RPMI7951 (cell line): ENCODE measurements around the gene NUBP1. TPM values are rescaled to one million over a fixed set of nuclear protein-coding genes. Genes with fewer than 3 reads are reported as not detected.
"Not testable (repeated sequence)": the region's sequence is repeated elsewhere in the genome, so short reads cannot be mapped to it uniquely, and the experiment has no call there.

Experiments used
- DNase-seq: peaks from one replicate; pipeline ENCODE4 v3.0.0-alpha.2; 2012; ENCODE audit warnings: low read depth
- total RNA-seq: library from RNA; depleted of rRNA; stranded (reverse); fragments of >200 nt; shearing (Covaris generic); gene quantifications from 2 replicates; pipeline ENCODE4 v1.2.3, GENCODE V29; 2014; rRNA removed

NUBP1 gene
- total RNA-seq: 31.8 and 35.1 TPM in 2 replicates

DNA sequence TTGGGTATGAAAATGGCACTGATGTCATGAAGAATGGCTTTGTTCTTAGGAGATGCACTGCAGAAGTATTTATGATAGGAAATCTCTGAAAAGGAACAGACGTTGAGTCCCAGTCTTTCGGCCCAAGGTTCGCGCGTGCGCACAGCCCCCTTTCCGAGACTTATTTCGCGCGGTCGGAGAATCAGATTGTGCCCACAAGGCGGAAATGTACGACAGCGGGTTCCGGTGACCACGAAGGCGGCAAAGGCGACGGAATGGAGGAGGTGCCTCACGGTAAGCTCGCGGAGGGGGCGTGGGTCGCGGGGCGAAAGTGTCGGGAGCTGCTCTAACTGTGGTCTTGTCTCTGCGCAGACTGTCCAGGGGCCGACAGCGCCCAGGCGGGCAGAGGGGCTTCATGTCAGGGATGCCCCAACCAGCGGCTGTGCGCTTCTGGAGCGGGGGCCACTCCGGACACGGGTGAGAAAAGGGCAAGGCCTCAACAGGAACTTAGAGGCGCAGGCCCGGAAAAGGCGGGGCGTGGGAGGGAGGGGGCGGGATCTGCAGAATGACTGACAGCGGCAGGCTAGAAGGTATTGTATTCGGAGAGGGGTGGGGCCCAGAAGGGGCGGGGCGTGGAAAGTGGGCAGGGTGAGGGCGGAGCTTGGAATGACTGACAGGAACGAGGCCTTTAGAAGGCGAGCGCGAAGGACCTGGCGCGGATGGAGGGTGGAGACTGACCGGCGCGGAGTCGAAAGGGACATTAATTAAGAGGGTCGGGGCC is at the start of gene NUBP1:
NUBP1 (plus strand) TSS at position 233 of the 760 bp plus-strand sequence; CDS start at position 255, 22 bp downstream.
- peak; percentile 95 for DNase-seq

GRCh38 chr16:10693889-10694288 is 49.8 kb upstream of the NUBP1 start:
- DNase-seq: no peak

DNA sequence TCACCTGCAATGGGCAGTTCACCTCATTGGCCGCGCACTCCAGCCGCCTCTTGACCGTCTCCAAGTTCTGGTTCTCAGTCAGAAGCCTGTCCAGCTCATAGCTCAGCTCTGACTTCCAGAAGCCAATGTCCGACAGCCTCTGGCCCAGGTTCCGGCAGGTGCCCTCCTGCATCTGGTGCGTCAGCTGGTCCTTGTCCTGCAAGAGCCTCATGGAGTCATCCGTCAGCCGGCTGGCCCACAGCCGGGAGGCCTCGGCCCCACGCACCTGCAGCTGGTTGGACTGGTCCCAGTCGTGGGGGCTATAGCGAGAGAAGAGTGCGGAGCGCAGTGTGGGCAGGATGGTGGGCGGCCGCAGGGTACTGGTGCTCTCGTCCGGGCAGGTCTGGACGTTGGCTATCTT is 49.3 kb upstream of the NUBP1 start:
- no peak for DNase-seq

DNA sequence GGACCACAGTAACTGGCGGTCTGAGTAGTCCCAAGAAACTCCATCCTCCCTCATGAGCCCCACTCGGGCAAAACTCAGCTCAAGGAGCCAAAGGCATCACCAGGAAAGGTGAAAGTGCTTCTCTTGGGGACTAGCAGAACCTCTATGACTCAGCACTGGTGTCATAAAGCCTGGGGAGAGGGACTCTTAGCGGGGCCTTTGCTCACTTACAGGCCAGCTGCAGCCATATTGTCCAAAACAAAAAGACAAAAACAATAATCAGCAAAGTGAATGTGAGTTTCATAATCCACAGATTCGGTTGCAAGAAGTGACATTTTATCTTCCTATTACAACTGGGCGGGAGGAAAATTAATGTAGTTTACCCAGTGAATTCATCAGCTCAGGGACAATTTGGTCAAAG is 48.8 kb upstream of the NUBP1 start, which contains the start of gene TEKT5:
TEKT5 (minus strand) TSS at position 101 of the 400 bp plus-strand sequence; CDS start at position 44, 57 bp downstream.
- peak; percentile 3 for DNase-seq

DNA sequence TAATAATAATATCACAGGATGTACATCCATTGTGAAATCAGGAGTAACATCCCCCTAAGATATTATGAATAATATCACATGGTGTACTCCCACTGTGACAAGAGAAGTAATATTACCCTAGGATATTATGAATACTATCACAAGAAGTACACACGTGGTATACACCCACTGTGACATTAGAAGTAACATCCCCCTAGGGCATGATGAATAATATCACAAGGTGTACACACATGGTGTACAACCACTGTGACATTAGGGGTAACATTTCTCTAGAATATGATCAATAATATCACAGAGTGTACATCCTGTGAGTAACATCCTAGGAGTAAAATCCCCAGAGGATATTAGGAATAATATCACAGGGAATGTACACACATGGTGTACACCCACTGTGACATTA is 43.9 kb upstream of the NUBP1 start:
- no peak for DNase-seq

DNA sequence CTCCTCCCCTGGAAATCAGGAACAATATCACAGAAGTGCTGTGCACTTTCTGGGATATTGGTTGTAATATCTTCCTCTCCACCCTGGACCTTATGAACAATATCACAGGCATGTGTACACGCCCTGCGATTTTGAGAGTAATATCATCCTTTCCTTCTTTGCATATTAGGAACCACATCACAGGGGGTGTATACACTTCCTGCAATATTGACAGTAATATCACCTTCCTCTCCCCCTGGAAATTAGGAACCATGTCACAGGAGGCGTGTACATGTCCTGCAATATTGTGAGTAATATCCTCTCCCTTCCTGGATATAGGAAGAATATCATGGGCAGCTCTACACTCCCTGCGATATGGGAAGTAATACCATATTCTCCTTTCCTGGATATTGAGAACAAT is 34.7 kb upstream of the NUBP1 start:
- no peak for DNase-seq

GRCh38 chr16:10728003-10728887 is 15.4 kb upstream of the NUBP1 start:
- DNase-seq: peak; percentile 50

- peak; percentile 79 for DNase-seq
These were observed 14.3 kb upstream of the NUBP1 start for GRCh38 chr16:10729104-10730048.

- no peak for DNase-seq
These were observed 11.9 kb upstream of the NUBP1 start for GRCh38 chr16:10731790-10732189.

DNA sequence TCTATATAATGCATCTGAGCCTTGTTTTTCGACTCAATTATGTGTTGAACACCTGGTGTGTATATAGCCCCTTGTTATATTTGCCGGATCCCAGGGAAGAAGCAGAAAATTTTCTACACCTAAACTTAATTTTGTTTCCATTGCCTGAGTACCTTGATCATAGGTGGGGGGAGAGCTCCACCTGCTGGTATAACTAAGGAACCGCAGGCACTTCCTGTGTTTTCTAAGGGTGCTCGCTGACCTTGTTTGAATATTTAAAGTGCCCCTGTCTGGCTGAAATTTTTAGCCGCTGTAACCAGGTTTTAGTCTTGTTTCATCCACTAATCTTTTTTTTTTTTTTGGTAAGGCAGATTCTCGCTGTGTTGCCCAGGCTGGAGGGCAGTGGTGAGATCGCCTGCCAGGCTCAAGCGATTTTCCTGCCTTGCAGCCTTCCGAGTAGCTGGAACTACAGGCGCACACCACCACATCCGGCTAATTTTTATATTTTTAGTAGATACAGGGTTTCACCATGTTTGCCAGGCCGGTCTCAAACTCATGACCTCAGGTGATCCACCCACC is 6.5 kb upstream of the NUBP1 start:
- DNase-seq: peak; percentile 64

DNA sequence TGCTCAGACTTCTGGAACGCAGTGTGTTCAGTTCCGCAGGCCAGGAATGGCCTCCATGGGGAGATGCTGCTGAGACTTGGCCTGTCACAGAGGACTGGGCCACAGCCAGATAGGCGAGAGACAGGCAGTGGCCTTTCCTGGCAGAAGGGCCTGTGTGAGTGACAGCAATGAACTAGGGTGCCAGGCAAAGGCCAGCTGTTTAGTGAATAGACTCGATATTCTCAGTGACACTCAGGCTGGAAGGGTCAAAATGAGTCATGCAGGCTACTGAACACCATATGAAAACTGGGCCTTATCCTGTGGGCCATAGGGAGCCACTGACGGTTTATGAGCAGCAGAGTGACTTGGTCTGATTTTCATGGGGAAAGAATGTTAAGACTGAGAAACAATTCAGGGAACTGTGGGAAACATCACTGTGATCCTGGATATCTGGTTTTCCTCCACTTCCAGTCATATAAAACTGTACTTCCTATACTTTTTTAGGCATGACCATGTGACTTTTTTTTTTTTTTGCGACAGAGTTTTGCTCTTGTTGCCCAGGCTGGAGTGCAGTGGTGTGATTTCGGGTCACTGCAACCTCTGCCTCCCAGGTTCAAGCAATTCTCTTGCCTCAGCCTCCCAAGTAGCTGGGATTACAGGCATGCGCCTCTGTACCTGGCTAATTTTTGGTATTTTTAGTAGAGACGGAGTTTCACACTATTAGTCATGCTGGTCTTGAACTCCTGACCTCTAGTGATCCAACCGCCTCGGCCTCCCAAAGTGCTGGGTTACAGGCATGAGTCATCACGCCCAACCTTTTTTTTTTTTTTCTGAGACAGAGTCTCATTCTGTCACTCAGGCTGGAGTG is 5.2 kb upstream of the NUBP1 start:
- DNase-seq: peak; percentile 85

- DNase-seq: no peak
These were observed 3.4 kb upstream of the NUBP1 start for GRCh38 chr16:10740000-10740844.

DNA sequence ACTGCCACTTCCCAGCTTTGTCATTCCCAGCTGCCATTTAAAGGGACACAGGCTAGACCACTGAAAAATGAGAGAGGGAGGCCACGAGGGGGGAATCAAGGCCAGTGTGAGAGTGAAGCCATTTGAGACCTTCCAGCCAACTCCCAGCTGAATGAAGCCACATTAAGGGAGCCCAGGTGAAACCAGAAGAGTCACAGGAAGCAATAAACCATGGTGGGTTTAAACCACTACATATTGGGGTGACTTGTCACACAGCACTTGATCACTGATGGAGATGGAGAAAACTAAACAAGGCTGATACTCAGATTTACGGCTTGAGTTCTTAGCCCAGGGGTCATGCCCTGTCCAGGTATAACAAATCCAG is 2.8 kb upstream of the NUBP1 start:
- no peak for DNase-seq

DNA sequence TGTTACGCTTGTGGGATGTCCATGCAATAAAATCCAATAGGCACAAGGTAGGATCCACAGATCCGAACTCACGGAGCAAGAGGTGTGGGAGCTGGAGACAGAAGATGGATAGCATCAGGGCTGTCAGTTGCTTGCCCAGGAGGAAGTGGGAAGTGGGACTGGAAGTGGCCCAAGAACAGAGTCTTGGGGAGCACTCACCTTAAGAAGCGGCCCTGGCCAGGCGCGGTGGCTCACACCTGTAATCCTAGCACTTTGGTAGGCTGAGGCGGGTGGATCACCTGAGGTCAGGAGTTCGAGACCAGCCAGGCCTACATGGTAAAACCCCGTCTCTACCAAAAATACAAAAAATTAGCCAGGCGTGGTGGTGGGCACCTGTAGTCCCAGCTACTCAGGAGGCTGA is 2.4 kb upstream of the NUBP1 start:
- not testable (repeated sequence) for DNase-seq

GRCh38 chr16:10741844-10742243 is 1.8 kb upstream of the NUBP1 start:
- DNase-seq: peak; percentile 51

DNA sequence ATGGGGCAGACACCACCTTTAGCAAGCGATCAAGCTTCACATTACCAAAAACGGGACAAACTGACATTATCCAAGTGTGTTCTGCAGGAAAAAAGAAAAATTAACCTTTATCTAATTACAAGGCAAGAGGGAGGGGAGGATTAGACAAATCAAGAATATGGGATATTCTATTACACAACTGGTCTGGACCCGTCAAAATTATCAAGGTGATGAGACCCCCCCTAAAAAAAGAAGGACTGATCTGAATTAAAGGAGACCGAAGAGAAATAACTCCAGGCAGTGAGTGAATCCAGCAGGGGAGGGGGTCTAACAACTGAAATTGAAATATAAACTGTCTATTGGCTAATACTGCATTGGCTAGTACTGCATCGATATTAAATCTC is 424 bp upstream of the NUBP1 start:
- no peak for DNase-seq

GRCh38 chr16:10744370-10745030 is 858 bp downstream of the NUBP1 start:
- peak; percentile 69 for DNase-seq

DNA sequence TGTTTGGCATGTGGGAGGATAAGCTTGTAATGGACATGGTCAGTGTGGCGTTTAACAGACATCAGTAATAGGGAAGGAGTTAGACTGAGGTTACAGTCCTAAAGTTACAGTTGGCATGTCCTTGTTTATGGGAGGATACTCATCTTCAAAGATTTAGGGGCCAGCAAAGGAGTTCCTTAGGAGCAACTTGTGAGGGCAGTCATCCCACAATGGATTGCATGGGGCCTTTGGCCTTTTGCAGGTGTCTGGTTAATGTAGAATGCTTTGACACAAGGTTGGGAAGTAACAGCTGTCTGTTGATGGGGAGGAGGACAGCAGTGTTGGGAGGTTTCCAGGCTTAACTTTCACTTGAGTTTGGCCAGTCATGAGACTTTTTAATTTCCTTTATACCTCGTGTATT is 2.2 kb downstream of the NUBP1 start:
- no peak for DNase-seq

GRCh38 chr16:10750793-10751192 is 7.2 kb downstream of the NUBP1 start:
- no peak for DNase-seq
